ENCODE results near the gene ATP10A.
"Not testable (repeated sequence)": the region's sequence is repeated elsewhere in the genome, so short reads cannot be mapped to it uniquely, and the experiment has no call there.

ATP10A gene

GRCh38 chr15:25789616-25789999 lies 73.5 kb downstream of the ATP10A start:
- no peak for FAIRE-seq

DNA sequence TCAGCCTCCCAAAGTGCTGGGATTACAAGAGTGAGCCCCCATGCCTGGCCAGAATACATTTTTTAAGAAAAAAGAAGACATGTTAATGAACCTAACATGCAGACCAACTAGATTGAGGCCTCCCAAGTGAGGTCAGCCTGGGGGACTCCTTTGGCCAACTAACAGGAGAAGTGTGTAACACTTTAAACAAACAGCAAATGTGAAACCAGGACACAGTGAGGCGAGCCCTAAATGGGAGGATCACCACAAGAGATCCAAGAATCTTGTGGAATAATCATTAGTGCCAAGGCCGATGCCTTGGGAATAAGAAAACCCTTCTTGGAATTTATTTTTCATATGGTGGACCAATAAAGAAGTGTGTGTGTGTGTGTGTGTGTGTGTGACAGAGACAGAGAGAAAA lies 73.9 kb downstream of the ATP10A start:
- no peak for FAIRE-seq

DNA sequence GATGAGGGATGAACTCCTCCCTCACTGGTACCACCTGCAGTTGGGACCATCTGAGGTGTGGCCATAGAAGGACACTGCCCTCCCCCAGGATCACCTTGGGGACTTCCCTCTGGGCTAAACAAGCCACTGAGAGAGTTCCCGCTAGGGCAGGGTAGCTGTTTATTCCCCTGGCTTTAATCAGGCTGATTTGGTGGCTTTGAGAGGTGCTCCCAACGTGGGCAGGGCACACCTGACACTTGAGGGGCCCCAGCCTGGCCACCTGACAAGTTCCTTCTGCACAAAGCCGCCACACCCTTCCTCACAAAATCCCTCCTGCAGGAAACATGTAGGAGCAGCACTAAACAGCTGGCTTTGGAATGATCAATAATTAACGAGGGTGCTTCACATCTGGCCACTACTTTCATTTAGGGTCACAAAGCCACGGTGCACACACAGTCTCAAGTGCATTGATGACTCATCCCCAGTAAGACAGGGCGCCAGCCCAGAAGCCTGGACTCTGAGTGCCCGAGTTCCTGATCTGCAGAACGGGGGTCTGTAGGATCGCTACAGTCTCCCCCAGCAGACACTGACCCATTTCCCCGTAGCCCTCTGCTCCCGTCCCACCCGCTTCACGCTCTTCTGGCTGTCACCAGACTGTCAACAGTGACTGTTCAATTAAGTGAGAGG lies 75.1 kb downstream of the ATP10A start:
- FAIRE-seq, result no peak

DNA sequence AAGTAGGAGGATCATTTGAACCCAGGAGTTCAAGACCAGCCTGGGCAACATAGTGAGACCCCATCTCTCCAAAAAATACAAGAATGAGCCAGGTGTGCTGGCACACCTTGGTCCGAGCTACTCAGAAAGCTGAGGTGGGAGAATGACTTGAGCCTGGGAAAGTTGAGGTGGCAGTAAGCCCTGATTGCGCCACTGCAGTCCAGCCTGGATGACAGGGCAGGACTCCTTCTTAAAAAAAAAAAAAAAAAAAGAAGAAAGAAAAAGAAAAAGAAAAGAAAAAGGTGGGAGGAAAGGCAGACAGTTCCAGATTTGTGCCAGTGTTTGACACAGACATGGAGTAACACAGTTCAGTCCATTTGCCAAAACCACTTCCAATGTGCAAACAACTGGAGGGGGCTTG lies 75.7 kb downstream of the ATP10A start:
- FAIRE-seq, result no peak

- no peak for FAIRE-seq
Observed at GRCh38 chr15:25786040-25786439, 77.1 kb downstream of the ATP10A start.

- FAIRE-seq, result no peak
Observed at GRCh38 chr15:25785641-25786025, 77.5 kb downstream of the ATP10A start.

GRCh38 chr15:25784876-25785640 lies 78.1 kb downstream of the ATP10A start:
- FAIRE-seq, result no peak

- FAIRE-seq, result peak; percentile 84
Observed at GRCh38 chr15:25783607-25784540, 79.3 kb downstream of the ATP10A start.

GRCh38 chr15:25783134-25783533 lies 80.0 kb downstream of the ATP10A start:
- no peak for FAIRE-seq

DNA sequence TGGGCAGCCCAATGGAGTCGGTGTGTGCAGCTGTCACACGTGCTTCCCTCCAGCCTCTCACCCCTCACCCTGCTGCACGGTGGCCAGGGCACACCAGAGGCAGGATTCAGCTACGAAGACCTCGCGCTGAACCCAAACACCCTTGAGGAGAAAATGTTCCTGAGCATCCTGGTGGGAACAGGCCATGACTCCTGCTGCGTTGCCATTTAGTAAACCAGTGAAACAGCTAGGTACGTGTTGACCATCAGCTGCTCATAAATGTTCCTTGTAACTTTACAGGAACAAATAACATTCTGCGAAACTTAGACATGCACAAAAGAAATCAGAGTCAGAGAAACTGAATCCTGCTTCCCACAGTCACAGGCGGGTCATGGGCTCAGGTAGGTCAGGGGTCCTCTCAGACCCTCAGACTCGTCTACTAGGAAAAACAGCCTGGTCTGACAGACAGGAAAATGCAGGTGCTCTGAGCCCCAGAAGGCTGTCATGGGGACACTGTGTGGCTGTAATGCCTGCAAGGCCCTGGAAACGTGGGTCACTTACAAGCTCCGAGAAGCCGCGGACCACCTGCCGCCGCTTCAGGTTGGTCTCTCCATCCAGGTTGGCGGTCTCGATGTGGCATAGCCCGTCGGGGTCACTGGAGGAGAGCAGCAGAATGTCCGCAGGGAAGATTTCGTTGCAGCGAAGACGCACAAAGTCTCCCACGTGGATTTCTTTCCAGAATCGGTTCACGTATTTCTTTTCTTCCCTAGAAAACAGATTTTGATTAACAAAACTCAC lies 82.5 kb downstream of the ATP10A start:
- no peak for FAIRE-seq

DNA sequence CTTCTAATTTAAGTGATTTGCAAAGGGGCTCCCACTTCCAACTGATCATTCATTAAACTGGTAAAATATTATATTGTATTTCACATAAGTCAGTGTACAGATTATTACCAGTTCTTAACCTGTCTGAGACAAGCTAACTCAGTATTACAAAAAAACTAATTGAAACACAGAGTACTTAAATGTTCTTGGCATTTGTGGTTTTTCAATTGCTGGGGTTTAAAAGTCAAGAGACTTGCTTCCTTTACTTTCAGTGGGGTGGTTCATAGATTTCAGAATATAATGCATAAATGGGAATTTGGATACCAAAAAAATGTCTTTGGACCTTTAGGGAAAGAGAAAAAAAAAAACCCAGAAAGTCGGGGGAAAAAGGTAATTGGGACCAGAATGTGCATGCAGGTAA lies 85.0 kb downstream of the ATP10A start:
- no peak for FAIRE-seq

- no peak for FAIRE-seq
Observed at GRCh38 chr15:25777037-25777436, 86.1 kb downstream of the ATP10A start.

DNA sequence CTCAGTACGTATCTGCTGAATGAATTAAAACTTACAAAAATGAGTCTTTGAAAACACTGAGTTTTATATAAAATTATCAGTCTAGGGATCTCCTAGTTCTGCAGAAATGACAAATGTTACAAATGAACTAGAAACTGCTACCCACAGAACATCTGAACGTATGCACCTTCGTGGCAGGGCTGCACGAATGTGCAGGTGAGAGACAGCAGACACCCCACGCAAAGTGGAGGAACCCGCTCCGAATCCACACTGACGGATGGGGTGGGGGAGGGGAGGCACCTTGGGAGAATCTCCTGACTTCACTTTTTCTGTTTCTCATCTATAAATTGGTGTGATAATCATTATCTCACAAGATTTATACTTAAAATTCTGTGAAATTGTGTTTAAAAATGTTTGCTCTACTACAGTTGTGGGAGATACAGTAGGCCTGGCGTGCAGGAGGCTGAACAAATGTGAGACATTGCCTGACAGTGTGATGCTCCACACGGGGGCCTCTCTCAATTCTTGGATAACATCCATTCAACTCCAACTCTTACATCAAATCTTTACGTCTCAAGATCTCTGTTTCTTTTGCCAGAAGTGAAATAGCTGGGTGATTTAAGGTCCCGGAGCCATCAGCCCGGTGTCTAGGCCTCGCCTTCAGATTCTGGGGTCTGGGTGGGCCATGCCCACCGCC lies 86.9 kb downstream of the ATP10A start:
- no peak for FAIRE-seq

DNA sequence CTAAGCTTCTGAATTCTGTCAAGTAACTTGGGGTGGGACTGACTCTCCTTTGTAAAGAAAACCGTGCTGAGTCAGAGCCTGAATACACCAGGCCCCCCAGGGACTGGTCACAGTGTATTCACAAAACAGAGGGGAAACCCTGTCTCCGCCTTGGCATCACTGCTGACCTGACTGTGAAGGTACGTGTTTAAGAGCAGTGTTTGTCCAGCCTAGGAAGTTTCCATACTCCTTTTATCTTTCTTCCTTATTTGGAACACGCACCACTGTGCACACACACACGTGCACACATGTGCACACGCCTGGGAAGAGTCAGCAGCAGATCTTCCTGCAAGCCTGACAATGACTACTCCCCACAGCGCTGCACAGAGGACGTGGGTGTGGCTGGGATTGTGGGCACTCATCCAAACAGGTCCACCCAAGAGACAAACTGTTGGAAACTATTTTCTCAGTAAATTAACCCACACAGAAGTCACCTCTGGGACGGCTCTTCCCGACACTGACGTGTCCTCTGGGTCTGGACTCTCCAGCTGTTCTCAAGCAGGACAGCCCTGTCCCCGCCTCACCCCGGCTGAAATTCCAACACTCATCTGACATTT lies 87.7 kb downstream of the ATP10A start:
- FAIRE-seq, result no peak

GRCh38 chr15:25774871-25775270 lies 88.3 kb downstream of the ATP10A start:
- FAIRE-seq, result no peak

GRCh38 chr15:25773248-25773647 lies 89.9 kb downstream of the ATP10A start:
- FAIRE-seq, result no peak

DNA sequence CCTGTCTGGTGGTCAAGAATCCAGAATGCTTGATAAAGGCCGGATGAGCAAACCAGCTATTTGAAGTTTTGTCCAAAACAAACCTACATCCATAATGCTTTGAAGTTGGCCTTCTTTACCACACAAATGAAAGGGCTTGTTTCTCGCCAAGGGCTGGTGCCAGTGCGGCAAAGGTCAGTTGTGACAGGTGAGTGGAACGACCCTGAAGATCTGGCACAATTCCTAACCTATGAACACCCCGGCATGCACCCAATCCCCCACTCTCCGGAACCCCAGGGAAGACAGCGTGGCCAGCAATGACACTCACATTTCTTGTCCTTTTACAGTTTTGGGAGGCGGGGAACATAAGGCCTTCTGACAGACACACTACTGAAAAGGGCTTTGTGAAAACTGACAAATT lies 90.6 kb downstream of the ATP10A start:
- no peak for FAIRE-seq

DNA sequence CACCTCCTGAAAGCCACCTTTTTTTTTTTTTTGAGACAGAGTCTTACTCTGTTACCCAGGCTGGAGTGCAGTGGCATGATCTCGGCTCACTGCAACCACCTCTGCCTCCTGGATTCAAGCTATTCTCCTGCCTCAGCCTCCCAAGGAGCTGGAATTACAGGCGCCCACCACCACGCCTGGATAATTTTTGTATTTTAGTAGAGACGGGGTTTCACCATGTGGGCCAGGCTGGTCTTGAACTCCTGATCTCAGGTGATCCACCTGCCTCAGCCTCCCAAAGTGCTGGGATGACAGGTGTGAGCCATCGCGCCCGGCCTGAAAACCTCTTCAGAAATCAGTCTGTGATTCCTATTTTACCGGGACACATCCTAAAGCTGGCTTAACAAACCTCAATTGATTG lies 91.4 kb downstream of the ATP10A start:
- not testable (repeated sequence) for FAIRE-seq

- no peak for FAIRE-seq
Observed at GRCh38 chr15:25771338-25771706, 91.8 kb downstream of the ATP10A start.

GRCh38 chr15:25770618-25771337 lies 92.3 kb downstream of the ATP10A start:
- FAIRE-seq, result no peak

DNA sequence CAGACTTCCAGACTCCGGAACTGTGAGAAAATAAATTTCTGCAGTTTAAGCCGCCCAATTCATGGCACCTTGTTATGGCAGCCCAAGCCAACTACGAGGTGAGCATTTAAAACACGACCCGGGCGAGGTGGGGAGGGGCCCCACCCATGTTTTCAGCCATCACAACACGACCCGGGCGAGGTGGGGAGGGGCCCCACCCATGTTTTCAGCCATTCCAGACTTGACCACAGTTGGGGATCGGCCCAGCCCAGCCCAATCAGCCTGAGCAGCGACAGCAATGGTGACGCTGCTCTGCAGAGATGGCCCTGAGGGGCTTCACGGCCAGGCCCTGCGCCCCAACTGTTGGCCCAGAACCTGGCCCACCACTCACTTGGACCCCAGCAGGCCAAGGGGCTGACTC lies 93.1 kb downstream of the ATP10A start:
- no peak for FAIRE-seq

Measured in G401.6 (cell line).